Measurements from ENCODE around the gene C1orf167.

Gene C1orf167

GRCh38 chr1:11765661-11766428 lies 3.9 kb downstream of the C1orf167 start:
- no peak for TF ChIP-seq CTCF (IDR thresholded peaks at IDR 0.05; ENCODE audit: low read depth, low read length)
- no peak overlapping the region for H3K4me3 ChIP-seq (ENCODE audit: low read depth, low read length)

DNA sequence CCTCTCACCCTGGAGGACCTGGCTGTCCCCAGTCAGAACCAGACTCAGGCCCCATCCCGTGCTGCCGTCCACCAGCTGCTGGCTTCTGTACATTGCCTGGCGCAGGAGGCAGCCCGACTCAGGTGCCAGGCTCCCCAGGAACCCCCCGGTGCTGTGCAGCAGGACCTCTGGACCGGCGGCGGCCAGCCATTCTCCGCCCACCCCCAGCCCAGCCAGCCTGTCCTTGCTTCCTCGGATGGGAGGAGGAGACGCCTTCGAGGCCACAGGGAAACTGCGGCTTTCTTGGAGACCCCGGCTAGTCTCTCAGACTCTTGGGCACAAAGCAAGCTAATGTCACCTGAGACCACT lies 4.4 kb downstream of the C1orf167 start:
- TF ChIP-seq CTCF (IDR thresholded peaks at IDR 0.05; ENCODE audit: low read depth, low read length) = no peak
- H3K4me3 ChIP-seq (ENCODE audit: low read depth, low read length) = no peak overlapping the region

GRCh38 chr1:11767922-11768704 lies 6.1 kb downstream of the C1orf167 start:
- H3K4me3 ChIP-seq (ENCODE audit: low read depth, low read length) = no peak overlapping the region
- TF ChIP-seq CTCF (IDR thresholded peaks at IDR 0.05; ENCODE audit: low read depth, low read length) = no peak

DNA sequence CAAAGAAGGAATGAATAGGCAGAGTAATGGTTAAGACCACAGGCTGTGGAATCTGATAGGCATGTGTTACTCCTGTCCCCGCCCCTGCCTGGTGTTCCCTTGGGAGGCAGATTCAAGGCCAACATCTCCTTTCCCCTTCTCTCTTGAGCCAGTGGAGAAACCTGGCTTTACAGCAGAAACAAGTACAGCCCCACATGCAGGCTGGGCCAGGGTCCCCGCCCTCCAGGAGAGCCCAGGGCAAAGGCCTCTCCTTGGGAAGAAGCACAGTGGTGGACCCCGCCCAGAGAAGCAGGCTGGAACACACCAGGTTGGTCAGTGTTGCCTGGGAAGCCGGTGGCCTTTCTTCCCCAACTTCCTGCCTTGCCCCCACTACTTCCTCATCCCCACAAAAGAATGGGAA lies 6.8 kb downstream of the C1orf167 start:
- no peak overlapping the region for H3K4me3 ChIP-seq (ENCODE audit: low read depth, low read length)
- no peak for TF ChIP-seq CTCF (IDR thresholded peaks at IDR 0.05; ENCODE audit: low read depth, low read length)

- H3K4me3 ChIP-seq (ENCODE audit: low read depth, low read length) = no peak overlapping the region
- TF ChIP-seq CTCF (IDR thresholded peaks at IDR 0.05; ENCODE audit: low read depth, low read length) = no peak
Observed at GRCh38 chr1:11769274-11769673, 7.3 kb downstream of the C1orf167 start.

GRCh38 chr1:11770011-11770410 lies 8.0 kb downstream of the C1orf167 start:
- TF ChIP-seq CTCF (IDR thresholded peaks at IDR 0.05; ENCODE audit: low read depth, low read length) = no peak
- no peak overlapping the region for H3K4me3 ChIP-seq (ENCODE audit: low read depth, low read length)

DNA sequence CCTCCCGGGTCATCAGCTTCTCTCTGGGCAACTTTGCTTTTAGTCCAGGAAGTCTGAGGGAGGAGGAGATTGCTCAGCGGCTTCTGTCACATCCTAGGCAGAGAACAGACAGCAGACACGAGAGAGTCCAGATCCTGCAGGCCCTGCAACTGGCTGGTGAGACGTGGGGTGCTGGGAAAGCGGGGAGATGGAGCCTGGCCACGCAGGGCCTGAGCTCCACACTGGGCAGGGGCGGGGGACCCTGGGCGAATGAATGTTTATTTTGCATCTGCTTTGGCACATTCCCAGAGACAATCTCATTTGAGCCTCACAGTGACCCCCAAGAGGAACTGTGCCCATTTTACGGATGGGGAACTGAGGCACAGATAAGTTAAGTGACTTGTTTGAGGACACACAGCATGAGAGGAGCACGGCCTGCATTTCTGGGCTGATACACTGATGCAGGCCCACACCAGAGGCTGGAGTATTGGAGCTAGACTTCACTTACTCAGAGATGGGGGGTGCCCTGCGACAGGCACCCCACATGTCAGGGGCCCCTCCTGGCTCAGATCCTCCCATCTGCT lies 9.6 kb downstream of the C1orf167 start:
- no peak overlapping the region for H3K4me3 ChIP-seq (ENCODE audit: low read depth, low read length)
- no peak for TF ChIP-seq CTCF (IDR thresholded peaks at IDR 0.05; ENCODE audit: low read depth, low read length)
